ENCODE measurements around the gene ZDHHC18.

DNA sequence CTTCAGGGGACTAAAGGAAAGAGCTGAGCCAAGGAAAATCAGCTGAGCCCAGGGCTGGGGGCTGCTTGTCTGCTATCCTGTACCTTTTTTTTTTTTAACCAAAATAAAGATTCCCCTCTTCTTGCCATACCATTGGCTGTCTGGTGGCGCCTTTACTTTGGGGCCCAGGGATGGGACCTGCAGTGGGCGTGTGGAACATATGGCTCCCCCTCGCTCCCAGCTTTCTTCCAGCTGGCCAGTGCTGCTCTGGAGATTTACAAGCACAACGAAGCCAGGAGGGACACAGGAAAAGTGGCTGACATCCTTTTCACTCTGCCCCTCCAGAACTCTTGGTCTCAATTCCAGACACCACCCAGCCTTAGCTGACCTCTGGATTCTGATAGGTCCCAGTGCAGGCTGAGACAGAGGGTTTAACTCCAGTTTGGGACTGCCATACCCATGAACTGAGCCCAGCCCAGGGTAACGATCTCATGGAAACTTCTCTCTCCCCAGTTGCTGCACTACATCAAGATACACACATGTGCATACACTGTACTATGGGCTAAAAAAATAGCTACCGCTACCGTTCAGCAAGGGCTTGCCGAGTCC, 31.1 kb downstream of the ZDHHC18 start:
- TF ChIP-seq, protein P1, sequence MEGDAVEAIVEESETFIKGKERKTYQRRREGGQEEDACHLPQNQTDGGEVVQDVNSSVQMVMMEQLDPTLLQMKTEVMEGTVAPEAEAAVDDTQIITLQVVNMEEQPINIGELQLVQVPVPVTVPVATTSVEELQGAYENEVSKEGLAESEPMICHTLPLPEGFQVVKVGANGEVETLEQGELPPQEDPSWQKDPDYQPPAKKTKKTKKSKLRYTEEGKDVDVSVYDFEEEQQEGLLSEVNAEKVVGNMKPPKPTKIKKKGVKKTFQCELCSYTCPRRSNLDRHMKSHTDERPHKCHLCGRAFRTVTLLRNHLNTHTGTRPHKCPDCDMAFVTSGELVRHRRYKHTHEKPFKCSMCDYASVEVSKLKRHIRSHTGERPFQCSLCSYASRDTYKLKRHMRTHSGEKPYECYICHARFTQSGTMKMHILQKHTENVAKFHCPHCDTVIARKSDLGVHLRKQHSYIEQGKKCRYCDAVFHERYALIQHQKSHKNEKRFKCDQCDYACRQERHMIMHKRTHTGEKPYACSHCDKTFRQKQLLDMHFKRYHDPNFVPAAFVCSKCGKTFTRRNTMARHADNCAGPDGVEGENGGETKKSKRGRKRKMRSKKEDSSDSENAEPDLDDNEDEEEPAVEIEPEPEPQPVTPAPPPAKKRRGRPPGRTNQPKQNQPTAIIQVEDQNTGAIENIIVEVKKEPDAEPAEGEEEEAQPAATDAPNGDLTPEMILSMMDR (IDR thresholded peaks at IDR 0.05) = no peak
- TF ChIP-seq POLR2A (IDR thresholded peaks at IDR 0.05) = no peak
